ENCODE measurements around the gene ARHGAP10.
"Not testable (repeated sequence)": the region's sequence is repeated elsewhere in the genome, so short reads cannot be mapped to it uniquely, and the experiment has no call there.

ARHGAP10 gene

DNA sequence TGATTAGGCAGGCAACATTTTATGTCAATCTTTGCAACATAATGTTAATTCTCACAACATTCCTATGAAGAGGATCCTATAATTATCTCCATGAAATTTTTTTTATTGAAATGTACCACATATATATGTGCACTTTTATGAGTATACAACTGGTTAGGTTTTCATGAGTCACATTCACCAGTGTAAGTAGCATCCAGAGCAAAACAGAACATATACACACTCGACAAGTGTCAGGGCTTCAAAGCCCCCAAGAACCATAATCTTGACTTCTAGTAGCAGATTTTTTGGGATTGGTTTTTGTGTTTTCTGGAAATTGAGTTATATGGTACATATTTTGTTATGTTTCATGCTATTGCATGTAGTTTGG, 62.4 kb downstream of the ARHGAP10 start:
- no peak for DNase-seq (ENCODE audit: low spot score)

DNA sequence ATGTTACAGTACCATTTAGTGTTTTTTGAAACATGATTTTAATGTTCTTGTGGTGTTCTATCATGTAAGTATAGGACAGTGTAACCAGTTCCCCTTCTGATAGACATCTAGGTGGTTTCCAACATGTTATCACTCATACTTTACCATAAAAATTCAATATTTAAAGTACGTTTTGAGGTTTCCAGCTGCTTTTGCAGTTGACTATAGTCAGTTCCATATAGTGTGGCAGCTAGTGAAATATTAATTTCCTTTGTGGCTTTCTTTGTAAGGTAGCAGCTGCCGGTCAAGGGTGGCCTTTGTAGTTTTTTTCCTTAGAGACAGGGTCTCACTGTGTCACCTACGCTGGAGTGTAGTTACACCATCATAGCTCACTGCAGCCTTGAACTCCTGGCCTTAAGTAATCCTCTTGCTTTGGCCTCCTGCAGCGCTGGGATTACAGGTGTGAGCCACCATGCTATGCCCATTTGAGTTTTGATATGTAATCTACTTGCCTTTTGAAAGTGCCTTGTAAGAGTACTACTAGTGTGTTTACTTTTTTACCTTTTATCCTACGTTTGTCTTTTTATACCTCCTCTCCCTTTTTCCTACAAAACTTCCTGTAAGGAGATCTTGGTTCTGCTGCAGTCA, 63.0 kb downstream of the ARHGAP10 start:
- no peak for DNase-seq (ENCODE audit: low spot score)

DNA sequence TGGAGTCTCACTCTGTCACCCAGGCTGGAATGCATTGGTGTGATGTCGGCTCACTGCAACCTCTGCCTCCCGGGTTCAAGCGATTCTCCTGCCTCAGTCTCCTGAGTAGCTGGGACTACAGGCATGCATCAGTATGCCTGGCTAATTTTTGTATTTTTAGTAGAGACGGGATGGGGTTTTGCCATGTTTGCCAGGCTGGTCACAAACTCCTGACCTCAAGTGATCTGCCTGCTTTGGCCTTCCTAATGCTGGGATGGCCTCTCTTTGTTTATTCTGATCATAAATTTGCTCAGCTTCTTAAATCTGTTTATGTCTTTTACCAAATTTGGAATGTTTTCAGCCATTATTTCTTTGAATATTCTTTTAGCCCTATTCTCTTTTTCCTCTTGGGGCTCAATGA, 67.2 kb downstream of the ARHGAP10 start:
- not testable (repeated sequence) for DNase-seq (ENCODE audit: low spot score)

GRCh38 chr4:147799986-147800555, 68.2 kb downstream of the ARHGAP10 start:
- no peak for DNase-seq (ENCODE audit: low spot score)

- DNase-seq (ENCODE audit: low spot score), result no peak
Measured at GRCh38 chr4:147801820-147802219, 69.9 kb downstream of the ARHGAP10 start.

GRCh38 chr4:147802346-147802745, 70.5 kb downstream of the ARHGAP10 start:
- no peak for DNase-seq (ENCODE audit: low spot score)

GRCh38 chr4:147805946-147806345, 74.1 kb downstream of the ARHGAP10 start:
- no peak for DNase-seq (ENCODE audit: low spot score)

GRCh38 chr4:147808447-147808846, 76.6 kb downstream of the ARHGAP10 start:
- DNase-seq (ENCODE audit: low spot score), result no peak

DNA sequence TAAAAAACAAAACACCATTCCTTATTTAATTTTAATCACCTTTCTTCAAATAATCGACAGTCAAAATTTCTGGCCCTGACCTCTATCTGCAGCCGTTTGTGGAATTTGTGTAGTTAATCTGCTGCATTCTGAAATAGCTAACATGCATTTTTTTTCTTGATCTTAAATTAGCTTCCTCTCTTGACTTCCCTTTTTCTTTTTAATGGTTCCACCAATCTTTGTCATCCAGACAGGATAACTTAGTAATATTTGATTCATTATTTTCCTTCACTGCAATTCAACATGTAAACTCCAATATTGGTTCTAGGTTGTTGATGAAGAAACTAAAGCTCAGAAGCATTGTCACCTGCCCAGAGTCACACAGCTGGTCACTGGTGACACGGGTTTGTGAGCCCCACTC, 77.3 kb downstream of the ARHGAP10 start:
- no peak for DNase-seq (ENCODE audit: low spot score)

DNA sequence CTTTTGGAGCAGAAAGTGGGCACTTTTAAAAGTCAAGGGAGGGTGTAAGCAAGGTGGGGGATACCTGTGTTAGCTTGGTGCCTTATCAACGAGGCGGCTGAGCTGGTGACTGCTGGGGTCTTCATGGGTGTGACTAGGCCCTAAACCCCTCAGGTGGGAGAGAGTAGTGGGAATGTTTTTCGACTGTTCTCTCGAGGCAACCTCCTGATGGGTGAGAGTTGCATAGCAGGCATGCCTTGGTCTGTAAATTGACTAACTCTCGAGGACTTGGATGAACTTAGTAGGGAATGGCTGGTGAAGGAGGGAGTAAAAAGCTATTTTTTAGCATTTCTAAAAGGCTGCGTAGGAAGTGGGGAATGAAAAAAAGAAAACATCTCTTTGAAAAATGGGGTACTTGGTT, 80.0 kb downstream of the ARHGAP10 start:
- DNase-seq (ENCODE audit: low spot score), result no peak

DNA sequence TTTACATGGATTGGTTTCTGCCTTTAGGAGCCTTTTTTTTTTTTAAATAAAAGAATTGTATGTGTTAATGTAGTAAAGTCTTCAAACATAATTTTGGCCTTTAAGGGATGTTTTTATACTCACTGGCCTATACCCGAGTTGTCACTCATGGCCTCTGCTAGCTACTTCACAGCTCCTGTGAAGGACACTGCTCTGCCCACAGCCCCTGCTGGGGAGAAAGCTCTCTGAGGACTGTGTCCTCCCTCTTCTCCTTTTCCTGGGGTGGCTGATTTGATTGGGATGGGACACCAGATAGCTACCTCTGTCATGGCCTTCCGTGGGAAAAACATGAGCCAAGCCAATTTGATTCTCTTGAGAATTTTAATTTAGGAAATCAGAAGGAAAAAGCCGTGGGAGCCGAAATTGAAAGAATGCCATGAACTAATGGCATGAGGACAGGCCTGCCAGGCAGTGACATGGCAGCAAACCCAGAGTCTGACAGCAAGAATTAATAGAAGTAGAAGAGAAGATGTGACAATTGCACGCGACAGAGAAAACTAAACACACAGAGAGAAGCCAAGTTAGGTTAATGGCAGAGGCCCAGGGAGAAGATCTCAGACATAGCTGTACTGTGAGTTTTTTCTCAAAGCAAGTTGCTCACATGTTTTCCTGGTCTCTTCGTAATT, 81.4 kb downstream of the ARHGAP10 start:
- DNase-seq (ENCODE audit: low spot score), result no peak

- DNase-seq (ENCODE audit: low spot score), result no peak
Measured at GRCh38 chr4:147813973-147814372, 82.1 kb downstream of the ARHGAP10 start.

DNA sequence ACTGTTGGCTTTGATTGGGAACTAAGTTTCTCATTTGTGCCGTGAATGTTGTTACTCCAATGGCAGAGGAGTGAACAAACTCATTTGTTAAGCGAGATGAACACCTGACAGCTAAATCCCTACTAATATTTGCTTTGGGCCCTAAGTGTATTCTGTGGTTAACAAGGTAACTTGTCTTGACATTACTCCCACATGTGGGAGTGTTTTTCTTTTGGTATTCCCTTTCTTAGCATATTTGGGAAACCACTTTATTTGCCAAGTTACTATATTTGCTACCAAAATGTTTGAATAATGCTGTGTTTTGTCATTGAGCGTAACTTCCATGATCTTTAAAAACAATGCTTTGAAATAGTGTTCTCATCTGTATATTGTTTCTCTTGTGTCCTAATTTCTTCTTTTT, 82.5 kb downstream of the ARHGAP10 start:
- no peak for DNase-seq (ENCODE audit: low spot score)

- DNase-seq (ENCODE audit: low spot score), result no peak
Measured at GRCh38 chr4:147815741-147816140, 83.9 kb downstream of the ARHGAP10 start.

DNA sequence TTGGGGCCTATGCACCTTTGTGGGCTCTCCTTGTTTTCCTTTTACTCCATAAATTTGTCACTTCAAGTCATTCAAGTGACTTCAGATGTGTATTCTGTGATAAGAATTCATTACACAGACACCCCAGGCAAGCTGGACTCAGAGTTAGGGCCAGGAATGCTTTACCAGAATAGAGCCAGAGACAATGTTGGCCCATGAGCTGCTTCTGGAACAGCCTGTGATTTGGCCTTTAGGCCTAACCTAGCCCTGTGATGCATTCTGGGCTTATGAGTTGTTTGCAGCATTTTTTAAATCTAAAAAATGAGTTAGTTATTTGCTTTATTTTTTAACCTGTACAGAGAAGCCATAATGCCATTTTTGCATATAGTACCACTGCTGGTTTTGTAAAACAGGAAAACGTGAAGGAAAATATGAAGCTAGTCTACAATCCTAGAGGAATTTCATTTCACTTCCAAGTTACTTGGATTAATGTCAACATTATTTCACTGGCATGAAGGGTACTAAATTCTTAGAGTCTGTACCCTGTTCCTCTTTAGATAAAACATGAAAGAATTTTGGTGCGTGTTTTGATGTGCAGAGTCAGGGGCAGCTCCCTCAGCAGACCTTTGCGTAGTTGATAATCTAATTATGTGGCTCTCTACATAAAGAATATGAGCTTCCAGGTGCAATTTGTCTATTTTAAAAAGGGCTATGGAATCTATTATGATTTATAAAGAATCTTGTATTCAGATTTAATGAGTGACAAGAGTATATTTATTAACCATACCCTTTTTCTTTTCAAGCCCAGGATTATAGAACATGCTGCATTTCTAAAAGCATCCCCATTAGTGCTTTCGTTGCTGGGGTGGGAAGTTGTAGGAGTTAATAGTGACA, 84.7 kb downstream of the ARHGAP10 start:
- no peak for DNase-seq (ENCODE audit: low spot score)

GRCh38 chr4:147820975-147821374, 89.1 kb downstream of the ARHGAP10 start:
- no peak for DNase-seq (ENCODE audit: low spot score)

GRCh38 chr4:147821555-147821954, 89.7 kb downstream of the ARHGAP10 start:
- no peak for DNase-seq (ENCODE audit: low spot score)

DNA sequence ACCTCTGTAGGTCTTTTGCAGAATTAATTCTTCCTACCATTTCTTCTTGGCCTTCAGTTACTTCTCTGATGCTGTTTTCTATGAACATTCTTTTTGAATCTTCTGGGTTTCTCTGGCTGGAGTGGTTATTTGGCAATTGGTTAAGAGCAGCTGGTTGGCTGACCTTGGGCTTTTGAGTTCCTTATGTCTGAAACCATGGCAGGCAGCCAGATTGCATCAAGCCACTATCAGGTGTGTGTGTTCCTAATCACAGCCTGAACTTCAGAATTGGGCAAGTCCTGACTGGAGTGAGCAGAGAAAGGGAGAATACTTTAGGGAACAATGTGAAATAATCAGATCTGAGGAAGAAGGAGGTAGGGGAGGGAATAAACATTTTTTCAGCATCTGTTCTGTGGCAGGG, 90.2 kb downstream of the ARHGAP10 start:
- DNase-seq (ENCODE audit: low spot score), result no peak

DNA sequence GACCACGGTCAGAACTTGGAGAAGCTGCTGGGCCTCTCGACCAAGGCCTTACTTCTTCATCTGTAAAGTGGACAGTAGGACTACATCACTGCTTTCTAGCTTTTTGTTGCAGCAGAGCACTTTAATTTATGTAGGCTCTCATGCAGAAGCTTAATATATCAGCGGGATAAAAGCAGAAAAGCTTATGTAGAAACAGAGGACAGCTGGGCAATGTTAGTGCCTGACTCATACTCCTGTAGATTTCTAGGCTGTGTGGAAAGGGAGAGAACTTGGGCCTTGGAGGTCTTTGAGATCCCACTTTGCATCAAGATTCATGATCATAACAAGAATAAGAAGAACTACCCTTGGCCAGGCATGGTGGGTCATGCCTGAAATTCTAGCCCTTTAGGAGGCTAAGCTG, 91.2 kb downstream of the ARHGAP10 start:
- DNase-seq (ENCODE audit: low spot score), result no peak

GRCh38 chr4:147824316-147824715, 92.4 kb downstream of the ARHGAP10 start:
- no peak for DNase-seq (ENCODE audit: low spot score)

GRCh38 chr4:147824884-147825283, 93.0 kb downstream of the ARHGAP10 start:
- DNase-seq (ENCODE audit: low spot score), result no peak

- peak; percentile 15 for DNase-seq (ENCODE audit: low spot score)
Measured at GRCh38 chr4:147825451-147826287, 93.8 kb downstream of the ARHGAP10 start.

Measured in RKO (cell line).